Right cardiac atrium (tissue), 5 donors: ENCODE measurements around the gene KXD1. TPM values are rescaled to one million over a fixed set of nuclear protein-coding genes. Genes with fewer than 3 reads are reported as not detected.

Experiments
- ATAC-seq, 2 donors: fragments of 200-7000 bp; cut with Tn5 transposase; one replicate each; pipeline versions ENCODE4 v1.8.0 to v1.9.1; 2020; ENCODE audit warnings: moderate library complexity in 2 of 2, mild to moderate bottlenecking in 1 of 2
- DNase-seq, 3 donors: peaks; one replicate each; pipeline ENCODE4 v3.0.0-alpha.2; 2020
- H3K27ac ChIP-seq: one replicate; pipeline ENCODE4 v1.5.1; 2013; ENCODE audit warnings: mild to moderate bottlenecking, low read length, control low read depth, moderate library complexity
- H3K27me3 ChIP-seq: one replicate; pipeline ENCODE4 v1.6.1; 2013; ENCODE audit not compliant: control insufficient read depth, insufficient read depth
- H3K4me1 ChIP-seq: one replicate; pipeline ENCODE4 v1.6.1; 2013; ENCODE audit warnings: low read length; ENCODE audit not compliant: control insufficient read depth, insufficient read depth
- H3K4me3 ChIP-seq: one replicate; pipeline ENCODE4 v1.5.1; 2013; ENCODE audit warnings: low read length, control low read depth
- H3K9me3 ChIP-seq: one replicate; pipeline ENCODE4 v1.6.1; 2013; ENCODE audit warnings: low read length; ENCODE audit not compliant: control insufficient read depth
- WGBS: extraction: QIAGEN DNeasy Blood & Tissue Kit; methylation state at CpG from one replicate; pipeline ENCODE4 v1.1.7; 2013; 5-methylcytosine and 5-hydroxymethylcytosine counted together
- intact Hi-C, 4 donors: fragments of 100-400 bp; cut with DNase I; formaldehyde crosslinking; loops; one replicate each; pipeline versions ENCODE4 v1.11.0 to v1.14.0; 2022 to 2023
- long read RNA-seq, 4 donors: library from polyadenylated mRNA; unstranded; transcript quantifications; one replicate each; pipeline ENCODE4 v2.0.0, GENCODE V29; 2020 to 2021
- polyA plus RNA-seq: library from polyadenylated mRNA; stranded (reverse); fragments of 200-250 nt; gene quantifications from one replicate; pipeline ENCODE4 v1.2.3, GENCODE V29; 2013
- total RNA-seq, 4 donors: library from RNA; stranded (reverse); fragmentation: NEBNext Ultra II Directional; extraction: Animal tissue kit (Norgen Biotek cat#: 25700); gene quantifications; one replicate each; pipeline ENCODE4 v1.2.1, GENCODE V29; 2021
- donor health status: healthy with polysubstance abuse.
- donor health status: DM: no; HTN: yes; CAD: no.
- donor health status: DM: no; HTN: no; CAD: no.
- donor health status: DM: no; HTN: yes; CAD: no; lungs with severe emphysema.
- donor health status: DM: yes; HTN: yes; CAD: no.

KXD1 gene, protein sequence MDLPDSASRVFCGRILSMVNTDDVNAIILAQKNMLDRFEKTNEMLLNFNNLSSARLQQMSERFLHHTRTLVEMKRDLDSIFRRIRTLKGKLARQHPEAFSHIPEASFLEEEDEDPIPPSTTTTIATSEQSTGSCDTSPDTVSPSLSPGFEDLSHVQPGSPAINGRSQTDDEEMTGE
- total RNA-seq (10 to 100 TPM; 47.8 to 55.4 (median 52.2) TPM), polyA plus RNA-seq (49.0 TPM)
- long read RNA-seq, donor 1, transcript KXD1-201 (5 exons, 1,426 nt) = major isoform, 51 of 68 reads
- long read RNA-seq, donor 1, partial matches to known transcripts = 1 of 68 reads
- long read RNA-seq, donor 1, other reads (novel, unspliced or antisense) = 10 of 68 reads
- long read RNA-seq, donor 2, transcript KXD1-201 (5 exons, 1,426 nt) = major isoform, 32 of 41 reads
- long read RNA-seq, donor 2, partial matches to known transcripts = 0 of 41 reads
- long read RNA-seq, donor 2, other reads (novel, unspliced or antisense) = 9 of 41 reads
- long read RNA-seq, donor 3, transcript KXD1-201 (5 exons, 1,426 nt) = major isoform, 119 of 139 reads
- long read RNA-seq, donor 3, partial matches to known transcripts = 0 of 139 reads
- long read RNA-seq, donor 3, other reads (novel, unspliced or antisense) = 7 of 139 reads
- long read RNA-seq, donor 4, transcript KXD1-201 (5 exons, 1,426 nt) = major isoform, 33 of 43 reads
- long read RNA-seq, donor 4, partial matches to known transcripts = 0 of 43 reads
- long read RNA-seq, donor 4, other reads (novel, unspliced or antisense) = 4 of 43 reads

DNA sequence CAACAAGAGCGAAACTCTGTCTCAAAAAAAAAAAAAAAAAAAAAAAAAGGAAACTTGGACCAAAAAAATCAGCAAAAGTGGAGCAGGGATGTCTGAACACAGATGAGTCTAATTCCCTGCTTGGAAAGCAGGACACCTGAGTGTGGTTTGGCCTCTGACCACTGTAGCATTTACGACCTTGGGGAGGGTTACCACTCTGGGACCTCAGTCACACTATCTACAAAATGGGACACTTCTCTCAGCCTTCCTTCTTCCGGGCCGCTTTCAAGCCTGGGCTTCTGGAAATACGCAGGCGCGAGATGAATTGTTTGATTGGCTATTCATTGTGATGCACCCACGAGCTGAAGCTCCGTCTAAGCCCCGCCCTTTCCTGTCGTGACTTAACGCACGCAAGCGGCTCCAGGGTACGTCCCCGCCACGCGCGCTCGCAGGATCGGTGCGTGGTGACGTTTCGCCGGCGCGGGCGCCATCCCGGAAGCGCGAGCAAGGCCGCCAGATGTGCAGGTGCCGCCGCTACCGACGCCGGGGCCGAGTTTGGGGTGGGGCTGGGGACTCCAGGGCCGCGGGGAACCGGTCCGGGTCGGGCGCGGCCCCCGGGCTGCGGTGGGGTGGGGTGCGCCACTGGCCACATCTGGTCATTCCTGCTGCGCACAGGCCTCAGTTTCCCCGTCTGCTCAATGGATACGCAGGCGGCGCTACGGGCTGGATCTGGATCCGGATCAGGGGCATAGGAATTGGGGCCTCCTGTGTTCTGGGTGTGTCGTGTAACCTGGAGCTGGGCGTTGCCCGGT, at the start of gene KXD1:
Gene KXD1 (plus strand): TSS at position 460 of the 791 bp plus-strand sequence. CDS start 4,187 bp downstream, outside the sequence.
- no peaks in the 10 kb centered on the region for H3K4me1 ChIP-seq
- DNase-seq (peak; percentile 99), ATAC-seq (peak; percentile 97)
- H3K4me3 ChIP-seq = peak within 1 kb of the TSS; percentile 97
- H3K27me3 ChIP-seq = no peaks in the 10 kb centered on the region
- intact Hi-C loops = no loop called here
- no peaks in the 10 kb centered on the region for H3K9me3 ChIP-seq
- 2% methylated on average over 58 of the region's 58 CpGs for WGBS
- H3K27ac ChIP-seq = peak within 1 kb of the TSS; percentile 99

DNA sequence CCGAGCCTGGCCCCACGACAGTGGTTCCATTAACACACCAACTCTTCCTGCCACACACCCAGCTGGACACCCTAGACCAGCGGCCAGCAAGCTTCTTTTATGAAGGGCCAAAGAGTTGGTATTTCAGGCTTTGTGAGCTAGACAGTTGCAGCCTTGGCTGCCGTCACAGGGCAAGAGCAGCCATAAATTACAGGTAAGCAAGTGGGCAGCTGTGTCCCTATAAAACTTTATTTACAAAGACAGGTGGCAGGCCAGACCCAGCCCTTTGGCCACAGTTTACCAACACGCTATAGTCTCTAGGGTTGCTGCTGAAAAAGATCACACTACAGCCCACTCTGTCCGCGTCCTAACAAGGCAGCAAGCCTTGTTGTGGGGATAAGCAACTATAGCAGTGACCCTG, 49.1 kb upstream of the KXD1 start:
- H3K4me3 ChIP-seq = no peak overlapping the region
- DNase-seq = peak in 1 of 3 donors; percentile 22
- H3K27me3 ChIP-seq = no peaks in the 10 kb centered on the region
- no peak for ATAC-seq
- intact Hi-C loops = no loop called here
- peak overlapping the region; percentile 27 for H3K27ac ChIP-seq
- H3K9me3 ChIP-seq = no peaks in the 10 kb centered on the region
- WGBS = 88% methylated on average over 7 of the region's 7 CpGs
- H3K4me1 ChIP-seq = peaks cover 60% of the 10 kb centered on the region

DNA sequence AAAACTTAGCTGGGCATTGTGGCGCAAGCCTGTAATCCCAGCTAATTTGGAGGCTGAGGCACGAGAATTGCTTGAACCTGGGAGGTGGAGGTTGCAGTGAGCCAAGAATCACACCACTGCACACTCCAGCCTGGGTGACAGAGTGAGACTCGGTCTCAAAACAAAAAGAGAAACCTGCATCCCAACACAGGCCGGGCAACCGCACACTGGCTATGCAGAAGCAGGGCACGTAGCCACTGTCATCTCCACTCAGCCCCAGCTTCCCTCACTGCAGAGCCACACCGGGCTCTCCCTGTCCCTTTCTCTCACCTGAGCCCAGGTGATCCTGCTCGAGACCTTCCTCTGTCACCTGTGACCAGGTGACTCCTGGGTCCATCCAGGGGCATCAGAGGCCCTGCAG, 47.5 kb upstream of the KXD1 start:
- Histone ChIP-seq H3K27me3 (no peaks in the 10 kb centered on the region), H3K4me3 (no peak overlapping the region), H3K9me3 (no peaks in the 10 kb centered on the region), H3K4me1 (peaks cover 56% of the 10 kb centered on the region), H3K27ac (no peak overlapping the region)
- intact Hi-C loops = loop anchor here in 1 of 4 donors (10.0 kb wide), 1 partner anchor 45 kb away; no protein-coding TSS in a partner anchor
- ATAC-seq = no peak
- 84% methylated on average over 8 of the region's 8 CpGs for WGBS
- DNase-seq = no peak

DNA sequence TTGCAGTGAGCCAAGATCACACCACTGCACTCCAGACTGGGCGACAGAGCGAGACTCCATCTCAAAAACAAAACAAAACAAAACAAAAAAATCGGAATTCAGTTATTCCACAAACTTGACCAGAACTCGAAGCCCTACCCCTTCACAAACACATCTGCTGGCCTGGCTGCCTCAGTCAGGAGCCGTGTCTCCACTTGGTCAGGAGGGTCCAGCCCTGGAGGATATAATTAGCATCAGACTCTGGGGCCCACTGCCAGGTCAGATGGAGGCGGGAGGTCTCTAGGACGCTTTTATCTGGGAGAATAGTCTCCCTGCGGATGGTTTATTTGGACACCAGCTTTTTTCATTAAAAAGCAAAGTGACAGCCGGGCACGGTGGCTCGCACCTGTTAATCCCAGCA, 43.8 kb upstream of the KXD1 start:
- peaks cover 32% of the 10 kb centered on the region for H3K4me1 ChIP-seq
- peak overlapping the region; percentile 48 for H3K27ac ChIP-seq
- DNase-seq (peak in 2 of 3 donors; percentile 80 to 83), ATAC-seq (peak; percentile 43 to 59)
- no peaks in the 10 kb centered on the region for H3K27me3 ChIP-seq
- 46% methylated on average over 11 of the region's 11 CpGs for WGBS
- intact Hi-C loops = loop anchor here in 1 of 4 donors (10.0 kb wide), 1 partner anchor 49 kb away; no protein-coding TSS in a partner anchor
- no peaks in the 10 kb centered on the region for H3K9me3 ChIP-seq
- no peak overlapping the region for H3K4me3 ChIP-seq

DNA sequence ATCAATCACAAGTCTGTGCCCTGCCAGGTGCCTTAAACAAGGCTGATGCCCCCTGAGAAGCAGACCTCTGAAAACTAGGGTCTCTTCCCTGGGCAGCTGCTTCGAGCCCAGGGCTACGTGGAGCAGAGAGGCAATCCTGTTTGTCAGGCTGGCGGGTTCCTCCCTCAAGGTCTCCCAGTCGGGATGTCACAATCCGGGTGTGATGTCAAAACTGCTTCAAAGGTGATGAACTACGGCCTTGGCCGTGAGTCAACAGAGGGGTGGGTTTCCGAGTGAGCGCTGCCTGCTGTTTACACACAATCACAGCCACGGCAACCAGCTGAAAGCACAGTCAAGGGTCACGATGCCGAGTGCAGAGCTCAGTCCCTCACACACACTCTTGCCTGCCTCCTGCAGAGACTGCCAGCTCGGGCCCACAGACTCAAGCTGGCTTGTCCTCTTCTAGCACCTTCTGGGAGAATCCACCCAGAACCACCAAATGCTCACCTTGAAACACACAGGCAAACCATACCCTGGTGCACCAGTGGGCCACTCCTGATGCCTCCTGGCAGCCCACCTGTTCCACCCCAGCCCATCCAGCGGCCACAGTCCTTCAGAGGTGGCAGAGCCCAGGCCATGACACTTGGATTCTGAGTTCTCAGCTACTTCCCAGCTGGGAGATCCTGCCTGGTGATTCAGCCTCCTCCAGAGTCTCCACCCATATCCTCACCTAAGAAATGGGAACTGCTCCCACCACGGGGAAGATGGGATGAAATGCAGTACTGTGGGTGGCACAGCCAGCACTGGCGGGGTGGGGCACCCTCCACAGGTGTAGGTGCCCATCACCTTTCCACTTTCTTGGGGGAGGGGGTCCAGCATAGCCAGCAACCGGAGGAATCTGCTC, 42.6 kb upstream of the KXD1 start:
- no peaks in the 10 kb centered on the region for H3K27me3 ChIP-seq
- 37% methylated on average over 17 of the region's 17 CpGs for WGBS
- H3K4me3 ChIP-seq = no peak overlapping the region
- ATAC-seq = peak; percentile 57 to 75
- peak; percentile 74 to 79 (median 78) for DNase-seq
- H3K27ac ChIP-seq = peak overlapping the region; percentile 75
- no peaks in the 10 kb centered on the region for H3K9me3 ChIP-seq
- H3K4me1 ChIP-seq = peaks cover 31% of the 10 kb centered on the region
- intact Hi-C loops = loop anchor here in 1 of 4 donors (10.0 kb wide), 1 partner anchor 50 kb away; no protein-coding TSS in a partner anchor

DNA sequence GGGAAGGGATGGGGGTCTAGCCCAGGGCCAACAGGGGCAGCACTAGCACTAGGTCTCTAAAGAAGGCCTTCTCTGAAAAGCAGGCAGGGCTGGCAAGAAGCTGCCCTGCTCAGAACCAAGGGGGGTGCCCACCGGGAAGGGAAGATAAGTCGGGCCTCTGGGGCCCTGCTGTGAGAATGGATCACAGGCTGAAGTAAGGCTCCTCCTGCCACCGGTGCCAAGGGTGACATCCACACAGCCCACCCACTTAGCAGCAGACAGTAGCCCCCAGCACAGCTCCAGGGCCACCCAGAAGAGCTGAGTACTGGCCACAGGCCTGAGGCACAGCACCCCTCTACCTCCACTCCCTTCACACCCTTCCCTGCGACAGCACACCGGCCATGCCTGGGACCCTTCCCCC, 41.7 kb upstream of the KXD1 start:
- peak overlapping the region; percentile 25 for H3K27ac ChIP-seq
- ATAC-seq (no peak), DNase-seq (peak in 2 of 3 donors; percentile 25 to 52)
- H3K9me3 ChIP-seq = no peaks in the 10 kb centered on the region
- H3K4me3 ChIP-seq = no peak overlapping the region
- intact Hi-C loops = loop anchor here in 1 of 4 donors (10.0 kb wide), 1 partner anchor 51 kb away; no protein-coding TSS in a partner anchor
- no peaks in the 10 kb centered on the region for H3K27me3 ChIP-seq
- H3K4me1 ChIP-seq = peaks cover 28% of the 10 kb centered on the region
- WGBS = 74% methylated on average over 5 of the region's 5 CpGs

DNA sequence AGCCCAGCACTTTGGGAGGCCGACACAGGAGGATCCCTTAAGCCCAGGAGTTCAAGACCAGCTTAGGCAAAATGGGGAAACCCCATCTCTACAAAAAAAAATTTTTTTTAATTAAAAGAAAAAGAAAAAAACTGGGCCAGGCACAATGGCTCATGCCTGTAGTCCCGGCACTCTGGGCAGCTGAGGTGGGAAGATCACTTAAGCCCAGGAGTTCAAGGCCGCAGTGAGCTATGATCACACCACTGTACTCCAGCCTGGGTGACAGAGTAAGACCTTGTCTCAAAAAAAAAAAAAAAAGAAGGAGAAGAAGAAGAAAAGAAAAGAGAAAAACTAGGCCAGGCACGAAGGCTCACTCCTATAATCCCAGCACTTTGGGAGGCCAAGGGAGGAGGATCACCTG, 40.1 kb upstream of the KXD1 start:
- intact Hi-C loops = loop anchor here in 1 of 4 donors (10.0 kb wide), 1 partner anchor 53 kb away; no protein-coding TSS in a partner anchor
- Histone ChIP-seq H3K4me3 (no peak overlapping the region), H3K4me1 (peaks cover 28% of the 10 kb centered on the region), H3K27me3 (no peaks in the 10 kb centered on the region), H3K27ac (no peak overlapping the region), H3K9me3 (no peaks in the 10 kb centered on the region)
- ATAC-seq (no peak), DNase-seq (no peak)
- WGBS = 94% methylated on average over 4 of the region's 4 CpGs

DNA sequence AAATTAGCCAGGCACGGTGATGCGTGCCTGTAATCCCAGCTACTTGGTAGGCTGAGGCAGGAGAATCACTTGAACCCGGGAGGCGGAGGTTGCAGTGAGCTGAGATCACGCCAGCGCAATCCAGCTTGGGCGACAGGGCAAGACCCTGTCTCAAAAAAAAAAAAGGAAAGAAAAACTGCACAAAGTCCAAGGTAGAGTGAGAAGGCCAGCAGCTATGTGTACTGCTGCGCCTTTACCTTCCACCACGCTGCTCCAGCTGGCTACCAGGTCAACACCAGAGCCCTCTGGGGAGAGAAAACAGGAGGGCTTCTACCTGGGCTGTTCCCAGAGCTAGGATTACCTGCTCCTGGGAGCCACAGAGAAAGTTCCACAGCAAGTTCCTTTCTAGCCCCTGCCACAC, 39.0 kb upstream of the KXD1 start:
- Histone ChIP-seq H3K9me3 (no peaks in the 10 kb centered on the region), H3K4me1 (peaks cover 23% of the 10 kb centered on the region), H3K4me3 (no peak overlapping the region), H3K27ac (no peak overlapping the region), H3K27me3 (no peaks in the 10 kb centered on the region)
- intact Hi-C loops = loop anchor here in 1 of 4 donors (10.0 kb wide), 1 partner anchor 54 kb away; no protein-coding TSS in a partner anchor
- ATAC-seq = no peak
- DNase-seq = no peak
- 94% methylated on average over 9 of the region's 9 CpGs for WGBS

DNA sequence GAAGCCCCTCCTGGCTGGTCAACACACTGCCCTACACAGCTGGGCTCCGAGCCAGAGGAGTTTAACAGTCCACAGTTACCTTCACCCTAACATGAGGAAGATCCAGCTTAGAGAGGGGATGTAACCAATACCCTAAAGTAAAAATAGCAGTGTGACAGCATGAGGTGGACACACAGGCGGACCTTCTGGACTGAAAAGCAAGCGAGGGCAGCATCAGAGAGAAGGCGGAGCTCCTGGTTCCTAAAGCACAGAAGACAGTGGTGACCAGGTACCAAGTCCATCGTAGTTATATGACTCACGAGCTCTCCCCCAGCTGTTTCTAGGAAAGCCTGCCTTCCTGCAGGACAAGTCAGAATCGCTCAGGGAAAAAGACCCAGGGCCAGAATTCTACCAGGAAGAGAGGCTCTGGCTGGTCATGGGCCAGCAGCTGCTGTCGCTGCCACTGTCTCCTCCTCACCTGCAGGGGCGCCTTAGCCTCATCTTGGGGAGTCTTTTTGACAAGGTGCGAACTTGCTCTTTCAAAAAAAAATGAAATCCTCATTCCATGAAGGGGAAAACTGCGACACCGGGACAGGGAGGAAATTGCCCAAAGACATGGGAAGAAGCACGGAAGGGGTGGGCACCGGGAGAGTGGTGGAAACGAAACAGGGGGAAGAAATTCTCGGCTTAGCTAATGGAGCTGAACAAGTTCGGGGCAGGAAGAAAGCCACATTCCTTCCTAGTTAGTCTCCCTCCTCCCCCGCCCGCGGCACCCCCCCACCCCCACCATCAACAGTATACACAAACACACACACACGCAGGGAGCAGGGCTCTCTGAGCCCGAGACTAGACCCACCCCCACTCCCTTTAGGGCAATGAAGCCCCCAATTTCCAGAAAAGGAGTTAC, 37.5 kb upstream of the KXD1 start:
- H3K27ac ChIP-seq = peak overlapping the region; percentile 93
- ATAC-seq = peak in 1 of 2 donors; percentile 6
- peak; percentile 54 to 81 (median 73) for DNase-seq
- no peaks in the 10 kb centered on the region for H3K9me3 ChIP-seq
- H3K4me3 ChIP-seq = peak overlapping the region; percentile 90
- H3K4me1 ChIP-seq = peaks cover 15% of the 10 kb centered on the region
- no peaks in the 10 kb centered on the region for H3K27me3 ChIP-seq
- 7% methylated on average over 22 of the region's 22 CpGs for WGBS
- intact Hi-C loops = loop anchor here in 3 of 4 donors (5.0 to 10.0 kb wide), 2 partner anchors 48 to 55 kb away; no protein-coding TSS in a partner anchor
